Smooth muscle cell (in vitro differentiated cells): ENCODE measurements around the gene TBPL1. TPM values are rescaled to one million over a fixed set of nuclear protein-coding genes. Genes with fewer than 3 reads are reported as not detected.

Experiments
- DNase-seq: peaks from one replicate; lab custom pipeline; 2025; ENCODE audit not compliant: unreplicated experiment; lab: John Stamatoyannopoulos, UW
- H2AFZ ChIP-seq: fragments of 200-600 bp; sonication (generic); 2 replicates; pipeline ENCODE4 v1.6.0; 2016; ENCODE audit warnings: antibody characterized with exemption, low read depth, mild to moderate bottlenecking
- H3F3A ChIP-seq: fragments of 200-600 bp; sonication (generic); 2 replicates; pipeline ENCODE4 v1.6.0; 2017; ENCODE audit warnings: antibody characterized with exemption, low read depth
- H3K27ac ChIP-seq: fragments of 200-600 bp; sonication (generic); 2 replicates; pipeline ENCODE4 v1.5.1; 2016; ENCODE audit warnings: low read depth, mild to moderate bottlenecking
- H3K27me3 ChIP-seq: fragments of 200-600 bp; sonication (generic); 2 replicates; pipeline ENCODE4 v1.6.1; 2016; ENCODE audit warnings: low read depth, mild to moderate bottlenecking
- H3K36me3 ChIP-seq: fragments of 200-600 bp; sonication (generic); 2 replicates; pipeline ENCODE4 v1.5.1; 2016; ENCODE audit warnings: low read depth
- H3K4me1 ChIP-seq: fragments of 200-600 bp; sonication (generic); 2 replicates; pipeline ENCODE4 v1.5.1; 2016; ENCODE audit warnings: low read depth
- H3K4me2 ChIP-seq: fragments of 200-600 bp; sonication (generic); 2 replicates; pipeline ENCODE4 v1.6.0; 2016; ENCODE audit warnings: mild to moderate bottlenecking
- H3K4me3 ChIP-seq: fragments of 200-600 bp; sonication (generic); 2 replicates; pipeline ENCODE4 v1.5.1; 2016; ENCODE audit warnings: mild to moderate bottlenecking
- H3K79me2 ChIP-seq: fragments of 200-600 bp; sonication (generic); 2 replicates; pipeline ENCODE4 v1.6.0; 2016; ENCODE audit warnings: low read depth, mild to moderate bottlenecking
- H3K9ac ChIP-seq: fragments of 200-600 bp; sonication (generic); 2 replicates; pipeline ENCODE4 v1.6.0; 2016; ENCODE audit warnings: low read depth
- H3K9me3 ChIP-seq: fragments of 200-600 bp; sonication (generic); replicated peaks from 2 replicates; pipeline ENCODE4 v1.5.1; 2016; ENCODE audit warnings: low read depth
- H4K20me1 ChIP-seq: fragments of 200-600 bp; sonication (generic); 2 replicates; pipeline ENCODE4 v1.6.0; 2016; ENCODE audit warnings: low read depth
- CTCF ChIP-seq: fragments of 200-600 bp; sonication (generic); IDR thresholded peaks from 2 replicates; pipeline ENCODE4 v1.5.1; 2017; ENCODE audit warnings: borderline replicate concordance, mild to moderate bottlenecking, antibody characterized with exemption; ENCODE audit not compliant: insufficient read depth, poor library complexity, severe bottlenecking
- WGBS: methylation state at CpG from one replicate; pipeline ENCODE4 v1.1.7; 2016; ENCODE audit warnings: low lambda C conversion rate; 5-methylcytosine and 5-hydroxymethylcytosine counted together
- polyA plus RNA-seq: library from polyadenylated mRNA; unstranded; fragments of >200 nt; fragmentation: Nextera tagmentation; extraction: Ambion mirVana; gene quantifications from 2 replicates; pipeline ENCODE4 v1.2.1, GENCODE V29; 2016
- total RNA-seq: library from RNA; depleted of rRNA; stranded (reverse); fragments of >200 nt; gene quantifications from 2 replicates; pipeline ENCODE4 v1.2.3, GENCODE V29; 2014

TBPL1 gene
- total RNA-seq (26.8 and 46.9 TPM in 2 replicates), polyA plus RNA-seq (35.2 and 38.7 TPM in 2 replicates)

- under 1% methylated on average over 61 of the region's 64 CpGs for WGBS
- H4K20me1 ChIP-seq = peaks cover 38% of the 10 kb centered on the region
- H3K9me3 ChIP-seq = no peaks in the 10 kb centered on the region
- peak within 1 kb of the TSS; percentile 71 for H3K9ac ChIP-seq
- peak within 1 kb of the TSS; percentile 99 for H3K4me3 ChIP-seq
- H3K36me3 ChIP-seq = no peaks in the 10 kb centered on the region
- no peak for TF ChIP-seq CTCF
- peak within 1 kb of the TSS; percentile 78 for H3K27ac ChIP-seq
- H3K4me2 ChIP-seq = peak within 1 kb of the TSS; percentile 84
- H2AFZ ChIP-seq = peak within 1 kb of the TSS; percentile 81
- H3K4me1 ChIP-seq = peaks cover 19% of the 10 kb centered on the region
- H3K27me3 ChIP-seq = peaks cover 10% of the 10 kb centered on the region
- peak; percentile 88 for DNase-seq
- peaks cover 50% of the 10 kb centered on the region for H3K79me2 ChIP-seq
- peaks cover 6% of the 10 kb centered on the region for H3F3A ChIP-seq
Measured at GRCh38 chr6:133952815-133953633, at the start of gene TBPL1. TBPL1 (plus strand) TSS chr6:133953224; CDS start chr6:133980126, 26,902 bp downstream.

GRCh38 chr6:133903855-133904254, 49.2 kb upstream of the TBPL1 start:
- Histone ChIP-seq H2AFZ (no peak overlapping the region), H3K36me3 (no peaks in the 10 kb centered on the region), H3K27me3 (peaks cover 19% of the 10 kb centered on the region), H3K79me2 (no peaks in the 10 kb centered on the region), H3K27ac (no peak overlapping the region), H3K4me3 (no peak overlapping the region), H3K9ac (no peak overlapping the region), H3K4me1 (no peaks in the 10 kb centered on the region), H3K9me3 (no peaks in the 10 kb centered on the region), H3F3A (no peaks in the 10 kb centered on the region), H3K4me2 (no peak overlapping the region), H4K20me1 (no peaks in the 10 kb centered on the region)
- no peak for DNase-seq
- WGBS = 93% methylated on average over 2 of the region's 2 CpGs
- no peak for TF ChIP-seq CTCF

- peaks cover 19% of the 10 kb centered on the region for H3K27me3 ChIP-seq
- no peaks in the 10 kb centered on the region for H3K79me2 ChIP-seq
- H3K4me3 ChIP-seq = no peak overlapping the region
- no peak overlapping the region for H2AFZ ChIP-seq
- no peak overlapping the region for H3K27ac ChIP-seq
- no peaks in the 10 kb centered on the region for H3K9me3 ChIP-seq
- no peak for DNase-seq
- no peak overlapping the region for H3K9ac ChIP-seq
- 60% methylated on average over 1 of the region's 1 CpG for WGBS
- H3K4me2 ChIP-seq = no peak overlapping the region
- no peaks in the 10 kb centered on the region for H3K36me3 ChIP-seq
- TF ChIP-seq CTCF = no peak
- H3K4me1 ChIP-seq = no peaks in the 10 kb centered on the region
- H3F3A ChIP-seq = no peaks in the 10 kb centered on the region
- no peaks in the 10 kb centered on the region for H4K20me1 ChIP-seq
Measured at GRCh38 chr6:133906050-133906449, 47.0 kb upstream of the TBPL1 start.

GRCh38 chr6:133916650-133917151, 36.3 kb upstream of the TBPL1 start:
- 8% methylated on average over 8 of the region's 8 CpGs for WGBS

More at GRCh38 chr6:133916650-133917151, 36.3 kb upstream of the TBPL1 start:
- DNase-seq = peak; percentile 63
- H3K36me3 ChIP-seq = no peaks in the 10 kb centered on the region
- no peak overlapping the region for H3K4me2 ChIP-seq
- no peak overlapping the region for H3K27ac ChIP-seq
- H4K20me1 ChIP-seq = no peaks in the 10 kb centered on the region
- no peaks in the 10 kb centered on the region for H3K9me3 ChIP-seq
- H3F3A ChIP-seq = no peaks in the 10 kb centered on the region
- peaks cover 5% of the 10 kb centered on the region for H3K27me3 ChIP-seq
- no peaks in the 10 kb centered on the region for H3K79me2 ChIP-seq
- H3K9ac ChIP-seq = no peak overlapping the region
- peaks cover 11% of the 10 kb centered on the region for H3K4me1 ChIP-seq
- TF ChIP-seq CTCF = peak; percentile 95
- H3K4me3 ChIP-seq = no peak overlapping the region
- peak overlapping the region; percentile 61 for H2AFZ ChIP-seq
